Measurements from ENCODE around the gene ERFE.

The ERFE gene

DNA sequence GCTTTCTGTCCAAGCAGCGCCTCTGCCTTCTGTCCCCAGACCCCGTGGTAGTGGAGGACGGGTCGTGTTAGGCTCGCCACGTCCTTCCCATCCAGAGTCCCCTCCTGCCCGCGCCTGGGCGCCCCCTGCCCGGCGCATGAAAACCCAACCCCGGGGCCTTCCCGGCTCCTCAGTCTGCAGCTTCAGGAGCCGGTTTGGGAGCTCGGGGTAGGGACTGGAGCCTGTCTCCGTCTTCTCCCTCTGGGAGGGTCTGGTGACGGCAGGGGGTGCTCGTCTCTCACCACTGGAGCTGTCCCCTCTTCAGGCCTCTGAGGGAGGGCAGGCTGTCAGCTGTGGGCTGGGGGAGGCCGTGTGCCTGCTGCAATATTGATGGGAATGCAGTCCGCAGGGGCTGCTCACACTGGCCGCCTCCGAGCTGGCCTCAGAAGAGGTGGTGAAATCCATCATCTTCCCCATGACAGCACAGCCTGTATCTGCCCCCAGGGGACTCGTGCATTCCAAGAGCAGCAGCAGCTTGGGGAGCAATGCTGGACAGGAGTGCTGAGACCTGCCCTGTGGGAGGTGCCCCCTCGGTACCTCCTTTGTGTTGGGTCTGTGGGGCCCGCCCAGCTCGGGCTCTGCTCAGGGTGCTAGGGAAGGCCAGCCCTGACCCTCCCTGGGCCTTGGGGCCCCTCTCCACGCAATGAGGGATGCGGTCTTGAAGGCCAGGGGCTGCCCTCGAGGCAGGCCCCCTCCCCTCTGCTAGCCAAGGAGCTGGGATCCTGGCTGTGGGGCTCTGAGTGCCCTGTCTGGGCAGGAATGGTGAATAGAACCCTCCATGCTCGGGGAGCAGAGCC, 38.1 kb upstream of the ERFE start:
- Histone ChIP-seq H3K27me3 (ENCODE audit: control insufficient read depth in 1 of 2, insufficient read depth in 2 of 2, low read length in 2 of 2) (peaks cover 0 to 12% of the 10 kb centered on the region in 2 donors), H3K4me3 (ENCODE audit: low read depth in 1 of 2, low read length in 2 of 2) (no peak overlapping the region), H3K36me3 (ENCODE audit: control insufficient read depth in 1 of 2, insufficient read depth in 2 of 2, low read length in 2 of 2) (no peaks in the 10 kb centered on the region), H3K9ac (ENCODE audit: low read depth in 1 of 2, low read length in 2 of 2) (no peak overlapping the region), H3K9me3 (ENCODE audit: control insufficient read depth in 1 of 2, low read length in 2 of 2) (no peaks in the 10 kb centered on the region), H3K4me1 (ENCODE audit: control insufficient read depth in 1 of 2, insufficient read depth in 2 of 2, low read length in 2 of 2) (no peaks in the 10 kb centered on the region), H3K27ac (ENCODE audit: low read depth, low read length) (no peak overlapping the region)

DNA sequence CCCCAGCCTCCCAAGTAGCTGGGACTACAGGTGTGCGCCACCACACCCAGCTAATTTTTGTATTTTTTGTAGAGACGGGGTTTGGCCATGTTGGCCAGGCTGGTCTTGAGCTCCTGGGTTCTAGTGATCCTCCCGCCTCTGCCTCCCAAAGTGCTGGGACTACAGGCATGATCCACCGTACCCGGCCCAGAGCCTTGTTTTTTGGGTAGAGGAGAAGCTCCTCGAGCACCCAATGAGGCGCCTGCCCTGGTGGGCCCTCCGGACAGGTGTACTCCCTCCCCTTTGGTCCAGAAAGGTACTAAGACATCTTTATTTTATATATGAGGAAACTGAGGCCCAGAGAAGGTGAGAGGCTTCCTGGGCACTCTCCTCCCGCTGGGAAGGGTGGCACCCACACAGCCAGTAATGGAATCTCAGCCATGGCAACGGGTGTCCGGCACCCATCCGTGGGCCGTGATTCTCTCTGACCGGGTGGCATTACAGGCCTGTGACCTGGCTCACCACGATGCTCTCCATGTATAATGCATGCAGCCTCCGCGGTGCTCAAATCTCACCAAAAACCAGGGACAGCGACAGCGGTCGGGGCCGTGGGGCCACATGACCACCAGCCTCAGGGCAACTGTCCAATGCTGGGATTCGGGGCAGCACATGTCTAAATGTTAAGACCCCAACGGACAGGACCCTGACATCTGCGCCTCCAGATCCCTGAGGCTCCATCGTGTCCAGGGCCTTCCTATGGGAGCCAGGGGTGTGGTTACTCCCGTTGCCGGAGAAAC, 37.1 kb upstream of the ERFE start:
- Histone ChIP-seq H3K4me1 (ENCODE audit: control insufficient read depth in 1 of 2, insufficient read depth in 2 of 2, low read length in 2 of 2) (no peaks in the 10 kb centered on the region), H3K27me3 (ENCODE audit: control insufficient read depth in 1 of 2, insufficient read depth in 2 of 2, low read length in 2 of 2) (peaks cover 0 to 12% of the 10 kb centered on the region in 2 donors), H3K36me3 (ENCODE audit: control insufficient read depth in 1 of 2, insufficient read depth in 2 of 2, low read length in 2 of 2) (no peaks in the 10 kb centered on the region), H3K4me3 (ENCODE audit: low read depth in 1 of 2, low read length in 2 of 2) (no peak overlapping the region), H3K27ac (ENCODE audit: low read depth, low read length) (no peak overlapping the region), H3K9ac (ENCODE audit: low read depth in 1 of 2, low read length in 2 of 2) (no peak overlapping the region), H3K9me3 (ENCODE audit: control insufficient read depth in 1 of 2, low read length in 2 of 2) (no peaks in the 10 kb centered on the region)

DNA sequence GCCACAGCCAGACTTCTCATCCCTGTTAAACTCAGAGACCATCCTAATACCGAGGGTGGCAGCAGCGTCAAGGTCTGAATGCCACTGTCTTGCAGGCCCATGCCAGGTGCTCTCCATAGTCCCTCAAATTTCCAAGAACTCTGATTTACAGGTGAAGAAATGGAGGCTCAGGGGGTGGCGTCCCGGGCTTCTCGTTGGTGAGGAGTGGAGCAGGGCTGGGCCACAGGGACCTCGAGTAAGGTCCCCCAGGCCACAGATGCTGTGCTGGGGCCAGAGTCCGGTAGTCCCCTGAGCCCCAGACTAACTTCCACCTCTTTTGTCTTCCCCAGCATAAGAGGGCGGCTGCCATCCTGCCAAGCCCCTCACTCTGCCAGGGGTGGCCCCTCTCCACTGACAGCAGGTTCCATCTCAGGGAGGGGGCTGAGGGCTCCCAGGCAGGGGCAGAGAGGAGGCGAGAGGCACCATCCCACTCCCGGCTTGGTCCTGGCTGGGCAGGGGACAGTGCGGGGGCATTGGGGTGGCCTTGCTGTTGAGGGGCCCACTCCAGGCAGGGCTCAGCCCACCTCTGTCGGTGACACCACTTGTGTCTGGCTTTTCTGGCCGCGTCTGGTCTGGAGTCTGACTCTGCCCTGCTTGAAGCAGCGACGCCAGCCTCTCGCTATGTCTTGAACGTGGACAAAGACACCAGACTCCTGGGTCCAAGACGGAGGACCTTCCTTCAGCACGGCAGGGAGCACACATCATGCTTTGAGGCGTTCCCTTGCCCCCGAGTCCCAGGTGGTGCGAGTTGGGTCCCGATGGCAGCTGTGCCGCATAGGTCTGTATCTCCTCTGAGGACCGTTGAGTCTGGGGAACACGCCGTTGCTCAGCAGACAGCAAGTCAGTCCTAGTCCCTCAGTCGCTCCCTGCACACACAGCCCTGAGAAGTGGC, 36.2 kb upstream of the ERFE start:
- H3K4me3 ChIP-seq (ENCODE audit: low read depth in 1 of 2, low read length in 2 of 2), result no peak overlapping the region
- no peak overlapping the region for H3K27ac ChIP-seq (ENCODE audit: low read depth, low read length)
- H3K36me3 ChIP-seq (ENCODE audit: control insufficient read depth in 1 of 2, insufficient read depth in 2 of 2, low read length in 2 of 2), result no peaks in the 10 kb centered on the region
- H3K9me3 ChIP-seq (ENCODE audit: control insufficient read depth in 1 of 2, low read length in 2 of 2), result no peaks in the 10 kb centered on the region
- peaks cover 0 to 12% of the 10 kb centered on the region in 2 donors for H3K27me3 ChIP-seq (ENCODE audit: control insufficient read depth in 1 of 2, insufficient read depth in 2 of 2, low read length in 2 of 2)
- peaks cover 0 to 3% of the 10 kb centered on the region in 2 donors for H3K4me1 ChIP-seq (ENCODE audit: control insufficient read depth in 1 of 2, insufficient read depth in 2 of 2, low read length in 2 of 2)
- no peak overlapping the region for H3K9ac ChIP-seq (ENCODE audit: low read depth in 1 of 2, low read length in 2 of 2)

DNA sequence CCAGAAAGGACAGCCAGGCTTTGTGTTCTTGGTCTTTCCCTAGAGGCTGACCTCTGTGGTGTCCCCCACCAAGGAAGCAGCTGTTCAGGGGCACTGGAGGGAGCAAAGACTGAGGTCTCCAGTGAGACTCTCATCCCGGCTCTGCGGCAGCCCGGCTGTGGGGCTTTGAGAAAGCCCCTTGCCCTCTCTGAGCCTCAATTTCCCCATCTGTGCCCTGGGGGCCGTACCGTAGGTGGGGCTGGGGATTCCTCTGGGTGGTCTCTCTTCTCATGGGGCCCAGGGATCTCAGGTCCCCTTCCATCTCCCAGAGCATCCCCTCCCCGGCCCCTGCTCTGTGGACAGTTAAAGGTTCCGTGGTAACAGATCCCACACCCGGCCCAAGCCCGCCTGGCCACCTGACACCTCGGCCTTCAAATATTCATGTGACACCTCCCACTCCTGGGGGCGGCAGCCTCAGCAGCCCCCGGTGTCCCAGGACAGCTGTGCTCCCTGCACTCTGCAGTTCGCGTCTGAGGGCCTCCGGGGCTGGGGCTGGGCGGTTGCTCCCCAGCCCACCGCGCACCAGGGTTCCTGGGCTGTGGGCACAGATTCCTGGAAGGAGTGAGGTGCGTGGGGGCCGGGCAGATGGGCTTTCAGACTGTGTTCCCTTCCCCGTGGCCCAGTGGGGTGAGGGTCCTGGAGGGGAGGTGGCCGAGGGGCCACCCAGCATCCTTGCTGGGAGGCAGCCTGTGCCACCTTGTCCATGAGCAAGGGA, 35.4 kb upstream of the ERFE start:
- no peak overlapping the region for H3K4me3 ChIP-seq (ENCODE audit: low read depth in 1 of 2, low read length in 2 of 2)
- H3K36me3 ChIP-seq (ENCODE audit: control insufficient read depth in 1 of 2, insufficient read depth in 2 of 2, low read length in 2 of 2), result no peaks in the 10 kb centered on the region
- peaks cover 0 to 7% of the 10 kb centered on the region in 2 donors for H3K27me3 ChIP-seq (ENCODE audit: control insufficient read depth in 1 of 2, insufficient read depth in 2 of 2, low read length in 2 of 2)
- no peak overlapping the region for H3K27ac ChIP-seq (ENCODE audit: low read depth, low read length)
- H3K4me1 ChIP-seq (ENCODE audit: control insufficient read depth in 1 of 2, insufficient read depth in 2 of 2, low read length in 2 of 2), result peaks cover 0 to 3% of the 10 kb centered on the region in 2 donors
- H3K9ac ChIP-seq (ENCODE audit: low read depth in 1 of 2, low read length in 2 of 2), result no peak overlapping the region
- H3K9me3 ChIP-seq (ENCODE audit: control insufficient read depth in 1 of 2, low read length in 2 of 2), result no peaks in the 10 kb centered on the region

DNA sequence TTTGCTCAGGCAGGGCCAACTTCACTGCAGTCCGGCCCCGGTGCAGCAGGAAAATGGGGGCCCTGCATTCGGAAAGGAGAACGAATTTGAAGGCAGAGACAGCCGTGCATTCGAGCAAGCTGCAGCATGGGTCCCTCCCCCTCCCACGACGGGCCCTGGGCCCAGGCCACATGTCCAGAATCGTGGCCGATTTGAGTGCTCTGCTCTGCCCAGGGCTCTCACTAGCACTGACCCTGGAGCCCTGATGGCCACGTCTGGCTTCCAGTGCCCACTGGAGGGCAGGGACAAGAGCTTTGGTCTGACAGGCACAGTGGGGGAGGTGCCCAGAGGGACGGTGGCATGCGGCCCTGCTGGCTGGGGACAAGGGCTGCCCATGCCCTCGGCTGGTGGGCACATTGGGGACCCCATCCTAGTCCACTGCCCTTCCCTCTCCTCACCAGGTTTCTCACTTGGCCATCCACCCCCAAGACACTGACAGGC, 34.7 kb upstream of the ERFE start:
- Histone ChIP-seq H3K4me3 (ENCODE audit: low read depth in 1 of 2, low read length in 2 of 2) (no peak overlapping the region), H3K9me3 (ENCODE audit: control insufficient read depth in 1 of 2, low read length in 2 of 2) (no peaks in the 10 kb centered on the region), H3K36me3 (ENCODE audit: control insufficient read depth in 1 of 2, insufficient read depth in 2 of 2, low read length in 2 of 2) (no peaks in the 10 kb centered on the region), H3K9ac (ENCODE audit: low read depth in 1 of 2, low read length in 2 of 2) (no peak overlapping the region), H3K27me3 (ENCODE audit: control insufficient read depth in 1 of 2, insufficient read depth in 2 of 2, low read length in 2 of 2) (peaks cover 0 to 7% of the 10 kb centered on the region in 2 donors), H3K4me1 (ENCODE audit: control insufficient read depth in 1 of 2, insufficient read depth in 2 of 2, low read length in 2 of 2) (peaks cover 0 to 3% of the 10 kb centered on the region in 2 donors), H3K27ac (ENCODE audit: low read depth, low read length) (no peak overlapping the region)

DNA sequence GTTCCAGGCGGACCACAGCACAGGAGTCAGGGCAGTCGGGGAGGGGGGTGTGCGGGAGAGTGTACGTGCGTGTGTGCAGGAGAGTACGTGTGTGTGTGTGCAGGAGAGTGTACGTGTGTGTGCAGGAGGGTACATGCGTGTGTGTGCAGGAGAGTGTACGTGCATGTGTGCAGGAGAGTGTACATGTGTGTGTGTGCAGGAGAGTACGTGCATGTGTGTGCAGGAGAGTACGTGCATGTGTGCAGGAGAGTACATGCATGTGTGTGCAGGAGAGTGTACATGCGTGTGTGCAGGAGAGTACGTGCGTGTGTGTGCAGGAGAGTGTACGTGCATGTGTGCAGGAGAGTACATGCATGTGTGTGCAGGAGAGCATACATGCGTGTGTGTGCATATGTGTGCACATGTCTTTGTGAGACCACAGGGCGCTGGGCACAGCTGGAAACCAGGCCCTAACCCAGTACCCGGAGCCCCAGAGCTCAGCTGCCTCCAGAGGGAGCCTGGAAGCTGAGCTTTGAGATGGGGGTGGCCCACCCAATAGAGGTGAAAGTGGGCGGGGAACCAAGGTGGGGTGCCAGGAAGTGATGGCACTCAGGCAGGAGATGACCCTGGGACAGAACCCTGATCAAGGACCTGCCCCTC, 34.2 kb upstream of the ERFE start:
- Histone ChIP-seq H3K36me3 (ENCODE audit: control insufficient read depth in 1 of 2, insufficient read depth in 2 of 2, low read length in 2 of 2) (no peaks in the 10 kb centered on the region), H3K4me3 (ENCODE audit: low read depth in 1 of 2, low read length in 2 of 2) (no peak overlapping the region), H3K9ac (ENCODE audit: low read depth in 1 of 2, low read length in 2 of 2) (no peak overlapping the region), H3K4me1 (ENCODE audit: control insufficient read depth in 1 of 2, insufficient read depth in 2 of 2, low read length in 2 of 2) (peaks cover 0 to 3% of the 10 kb centered on the region in 2 donors), H3K9me3 (ENCODE audit: control insufficient read depth in 1 of 2, low read length in 2 of 2) (no peaks in the 10 kb centered on the region), H3K27me3 (ENCODE audit: control insufficient read depth in 1 of 2, insufficient read depth in 2 of 2, low read length in 2 of 2) (peaks cover 0 to 4% of the 10 kb centered on the region in 2 donors), H3K27ac (ENCODE audit: low read depth, low read length) (no peak overlapping the region)

DNA sequence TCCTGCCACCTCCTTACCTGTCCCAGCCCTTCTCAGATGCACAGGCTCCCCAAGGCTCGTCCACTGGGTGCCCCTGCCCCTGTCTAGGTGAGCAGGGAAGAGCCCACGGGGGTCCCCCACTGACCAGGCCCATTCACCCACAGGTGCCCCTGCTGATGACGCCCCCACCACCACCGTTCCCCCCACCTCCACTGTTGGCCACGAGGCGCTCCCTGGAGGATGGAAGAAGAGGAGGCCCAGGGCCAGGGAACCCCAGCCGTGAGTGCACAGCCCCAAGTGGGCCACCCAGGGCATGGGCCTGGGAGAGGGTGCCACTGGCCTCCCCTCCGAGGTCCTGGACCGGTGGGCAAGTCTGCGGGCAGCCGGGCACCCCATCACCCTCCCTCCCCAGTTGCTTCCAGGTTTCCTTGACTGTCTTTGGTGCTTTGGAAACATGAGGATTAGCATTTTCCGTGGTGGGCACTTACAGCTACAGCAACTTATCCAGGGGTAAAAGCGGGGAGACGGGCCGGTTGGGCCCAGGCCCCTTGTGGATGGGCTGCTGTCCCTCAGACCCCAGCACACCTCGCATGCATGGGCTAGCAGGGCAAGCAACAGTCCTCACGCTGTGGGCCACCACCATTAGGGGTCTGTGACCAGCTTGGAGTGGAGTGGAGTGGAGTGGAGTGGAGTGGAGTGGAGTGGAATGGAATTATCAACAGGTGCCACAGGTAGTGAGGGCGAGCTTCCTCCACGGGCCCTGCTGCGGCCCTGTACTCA, 33.5 kb upstream of the ERFE start:
- H3K27ac ChIP-seq (ENCODE audit: low read depth, low read length), result no peak overlapping the region
- H3K9me3 ChIP-seq (ENCODE audit: control insufficient read depth in 1 of 2, low read length in 2 of 2), result no peaks in the 10 kb centered on the region
- H3K4me1 ChIP-seq (ENCODE audit: control insufficient read depth in 1 of 2, insufficient read depth in 2 of 2, low read length in 2 of 2), result peaks cover 0 to 3% of the 10 kb centered on the region in 2 donors
- no peak overlapping the region for H3K9ac ChIP-seq (ENCODE audit: low read depth in 1 of 2, low read length in 2 of 2)
- no peak overlapping the region for H3K4me3 ChIP-seq (ENCODE audit: low read depth in 1 of 2, low read length in 2 of 2)
- H3K36me3 ChIP-seq (ENCODE audit: control insufficient read depth in 1 of 2, insufficient read depth in 2 of 2, low read length in 2 of 2), result no peaks in the 10 kb centered on the region
- no peaks in the 10 kb centered on the region for H3K27me3 ChIP-seq (ENCODE audit: control insufficient read depth in 1 of 2, insufficient read depth in 2 of 2, low read length in 2 of 2)

DNA sequence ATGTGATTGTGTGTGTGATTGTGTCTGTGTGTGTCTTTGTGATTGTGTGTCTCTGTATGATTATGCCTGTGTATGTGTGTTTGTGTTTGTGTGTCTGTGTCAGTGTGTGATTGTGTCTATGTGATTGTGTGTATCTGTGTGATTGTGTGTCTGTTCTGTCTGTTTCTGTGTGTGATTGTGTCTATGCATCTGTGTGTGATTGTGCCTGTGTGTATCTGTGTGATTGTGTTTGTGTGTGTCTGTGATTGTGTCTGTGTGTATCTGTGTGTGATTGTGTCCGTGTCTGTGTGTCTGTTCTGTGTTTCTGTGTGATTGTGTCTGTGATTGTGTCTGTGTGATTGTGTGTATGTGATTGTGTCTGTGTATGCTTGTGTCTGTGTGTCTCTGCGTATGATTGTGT, 32.4 kb upstream of the ERFE start:
- H3K4me3 ChIP-seq (ENCODE audit: low read depth in 1 of 2, low read length in 2 of 2), result no peak overlapping the region
- H3K9me3 ChIP-seq (ENCODE audit: control insufficient read depth in 1 of 2, low read length in 2 of 2), result no peaks in the 10 kb centered on the region
- no peak overlapping the region for H3K27ac ChIP-seq (ENCODE audit: low read depth, low read length)
- no peaks in the 10 kb centered on the region for H3K36me3 ChIP-seq (ENCODE audit: control insufficient read depth in 1 of 2, insufficient read depth in 2 of 2, low read length in 2 of 2)
- no peak overlapping the region for H3K9ac ChIP-seq (ENCODE audit: low read depth in 1 of 2, low read length in 2 of 2)
- peaks cover 0 to 3% of the 10 kb centered on the region in 2 donors for H3K4me1 ChIP-seq (ENCODE audit: control insufficient read depth in 1 of 2, insufficient read depth in 2 of 2, low read length in 2 of 2)
- H3K27me3 ChIP-seq (ENCODE audit: control insufficient read depth in 1 of 2, insufficient read depth in 2 of 2, low read length in 2 of 2), result no peaks in the 10 kb centered on the region
